ENCODE data around the gene DHRS3.

- TF ChIP-seq CTCF (conservative IDR thresholded peaks at IDR 0.05 in 1 of 2, IDR thresholded peaks at IDR 0.05 in 1 of 2; ENCODE audit: low read depth in 1 of 2, low read length in 2 of 2) (no peak), EZH2 (IDR thresholded peaks at IDR 0.05; ENCODE audit: low read length, missing control alignments) (no peak)
These were observed 18.4 kb downstream of the DHRS3 start for GRCh38 chr1:12599657-12600056.
